HEK293 (cell line): ENCODE data around the gene TESK2.

ENCODE experiments used
- AEBP2 ChIP-seq: fragments of 450-650 bp; formaldehyde crosslinking; IDR thresholded peaks from 2 replicates; pipeline ENCODE4 v1.5.1; 2016; ENCODE audit warnings: missing biosample characterization, missing genetic modification characterization, borderline replicate concordance
- IKZF3 ChIP-seq: fragments of 450-650 bp; IDR thresholded peaks from 2 replicates; pipeline ENCODE4 v1.5.0; 2018; ENCODE audit warnings: missing biosample characterization, mild to moderate bottlenecking, missing genetic modification characterization, moderate library complexity
- ZBTB1 ChIP-seq: fragments of 450-650 bp; formaldehyde crosslinking; IDR thresholded peaks from 2 replicates; pipeline ENCODE4 v1.5.1; 2016; ENCODE audit warnings: missing biosample characterization, missing genetic modification characterization
- ZFP37 ChIP-seq: fragments of 450-650 bp; formaldehyde crosslinking; IDR thresholded peaks from 2 replicates; pipeline ENCODE4 v1.5.1; 2016; ENCODE audit warnings: missing biosample characterization, missing genetic modification characterization
- ZNF274 ChIP-seq, 2 experiments: fragments of 200-500 bp in 1 of 2; fragments of 450-650 bp in 1 of 2; sonication (Bioruptor generic) in 1 of 2; formaldehyde crosslinking in 1 of 2; IDR thresholded peaks; 2 replicates each; pipeline versions ENCODE4 v1.5.1 to v1.6.1; 2014 to 2016; ENCODE audit warnings: borderline replicate concordance in 1 of 2, inconsistent platforms in 1 of 2, low read length in 1 of 2, missing biosample characterization in 1 of 2, missing genetic modification characterization in 1 of 2
- ZNF292 ChIP-seq: fragments of 450-650 bp; formaldehyde crosslinking; IDR thresholded peaks from 2 replicates; pipeline ENCODE4 v1.5.1; 2016; ENCODE audit warnings: low read depth, missing biosample characterization, missing genetic modification characterization, borderline replicate concordance
- ZSCAN4 ChIP-seq: fragments of 450-650 bp; formaldehyde crosslinking; IDR thresholded peaks from 2 replicates; pipeline ENCODE4 v1.5.1; 2017; ENCODE audit warnings: missing biosample characterization, missing genetic modification characterization
- TF ChIP-seq, protein P1 (sequence below): fragments of 450-650 bp; formaldehyde crosslinking; IDR thresholded peaks from 2 replicates; pipeline ENCODE4 v1.5.1; 2016; ENCODE audit warnings: missing biosample characterization, missing genetic modification characterization
- TF ChIP-seq, protein P2 (sequence below): fragments of 450-650 bp; formaldehyde crosslinking; IDR thresholded peaks from 2 replicates; pipeline ENCODE4 v1.5.1; 2016; ENCODE audit warnings: missing biosample characterization, missing genetic modification characterization
- TF ChIP-seq, protein P3 (sequence below): fragments of 450-650 bp; formaldehyde crosslinking; IDR thresholded peaks from 2 replicates; pipeline ENCODE4 v1.5.1; 2016; ENCODE audit warnings: missing biosample characterization, missing genetic modification characterization

DNA sequence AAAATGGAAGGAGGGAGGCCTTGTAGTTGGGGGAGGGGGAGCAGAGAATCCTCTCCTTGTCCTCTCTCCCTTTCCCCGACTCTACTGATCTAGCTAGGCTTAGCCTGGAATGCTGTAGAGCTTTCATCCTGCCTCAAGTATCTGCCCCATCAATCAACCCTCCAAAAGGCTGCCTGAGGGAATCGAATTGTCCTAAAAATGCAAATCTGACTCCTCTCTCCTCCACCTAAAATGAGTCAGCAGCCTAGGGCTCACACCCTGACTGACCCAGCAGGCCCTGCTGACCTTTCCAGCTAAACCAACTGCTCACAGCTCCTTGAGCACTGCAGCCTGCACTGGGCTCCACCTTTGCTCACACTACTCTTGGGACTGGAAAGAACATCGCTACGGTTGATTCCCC lies 161.5 kb downstream of the TESK2 start:
- TF ChIP-seq ZNF292 (tag by site-specific recombination) (no peak), ZSCAN4 (tag by site-specific recombination) (no peak), IKZF3 (tag by site-specific recombination) (no peak), AEBP2 (tag by site-specific recombination) (no peak), ZFP37 (tag by site-specific recombination) (no peak), ZBTB1 (tag by site-specific recombination) (no peak), ZNF274 (IDR thresholded peaks at IDR 0.05; ENCODE audit: low read length) (no peak), ZNF274 (tag by site-specific recombination; IDR thresholded peaks at IDR 0.05; ENCODE audit: borderline replicate concordance) (no peak)
- TF ChIP-seq, protein P1, sequence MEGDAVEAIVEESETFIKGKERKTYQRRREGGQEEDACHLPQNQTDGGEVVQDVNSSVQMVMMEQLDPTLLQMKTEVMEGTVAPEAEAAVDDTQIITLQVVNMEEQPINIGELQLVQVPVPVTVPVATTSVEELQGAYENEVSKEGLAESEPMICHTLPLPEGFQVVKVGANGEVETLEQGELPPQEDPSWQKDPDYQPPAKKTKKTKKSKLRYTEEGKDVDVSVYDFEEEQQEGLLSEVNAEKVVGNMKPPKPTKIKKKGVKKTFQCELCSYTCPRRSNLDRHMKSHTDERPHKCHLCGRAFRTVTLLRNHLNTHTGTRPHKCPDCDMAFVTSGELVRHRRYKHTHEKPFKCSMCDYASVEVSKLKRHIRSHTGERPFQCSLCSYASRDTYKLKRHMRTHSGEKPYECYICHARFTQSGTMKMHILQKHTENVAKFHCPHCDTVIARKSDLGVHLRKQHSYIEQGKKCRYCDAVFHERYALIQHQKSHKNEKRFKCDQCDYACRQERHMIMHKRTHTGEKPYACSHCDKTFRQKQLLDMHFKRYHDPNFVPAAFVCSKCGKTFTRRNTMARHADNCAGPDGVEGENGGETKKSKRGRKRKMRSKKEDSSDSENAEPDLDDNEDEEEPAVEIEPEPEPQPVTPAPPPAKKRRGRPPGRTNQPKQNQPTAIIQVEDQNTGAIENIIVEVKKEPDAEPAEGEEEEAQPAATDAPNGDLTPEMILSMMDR: no peak
- TF ChIP-seq, protein P2, sequence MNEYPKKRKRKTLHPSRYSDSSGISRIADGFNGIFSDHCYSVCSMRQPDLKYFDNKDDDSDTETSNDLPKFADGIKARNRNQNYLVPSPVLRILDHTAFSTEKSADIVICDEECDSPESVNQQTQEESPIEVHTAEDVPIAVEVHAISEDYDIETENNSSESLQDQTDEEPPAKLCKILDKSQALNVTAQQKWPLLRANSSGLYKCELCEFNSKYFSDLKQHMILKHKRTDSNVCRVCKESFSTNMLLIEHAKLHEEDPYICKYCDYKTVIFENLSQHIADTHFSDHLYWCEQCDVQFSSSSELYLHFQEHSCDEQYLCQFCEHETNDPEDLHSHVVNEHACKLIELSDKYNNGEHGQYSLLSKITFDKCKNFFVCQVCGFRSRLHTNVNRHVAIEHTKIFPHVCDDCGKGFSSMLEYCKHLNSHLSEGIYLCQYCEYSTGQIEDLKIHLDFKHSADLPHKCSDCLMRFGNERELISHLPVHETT: no peak
- TF ChIP-seq, protein P3, sequence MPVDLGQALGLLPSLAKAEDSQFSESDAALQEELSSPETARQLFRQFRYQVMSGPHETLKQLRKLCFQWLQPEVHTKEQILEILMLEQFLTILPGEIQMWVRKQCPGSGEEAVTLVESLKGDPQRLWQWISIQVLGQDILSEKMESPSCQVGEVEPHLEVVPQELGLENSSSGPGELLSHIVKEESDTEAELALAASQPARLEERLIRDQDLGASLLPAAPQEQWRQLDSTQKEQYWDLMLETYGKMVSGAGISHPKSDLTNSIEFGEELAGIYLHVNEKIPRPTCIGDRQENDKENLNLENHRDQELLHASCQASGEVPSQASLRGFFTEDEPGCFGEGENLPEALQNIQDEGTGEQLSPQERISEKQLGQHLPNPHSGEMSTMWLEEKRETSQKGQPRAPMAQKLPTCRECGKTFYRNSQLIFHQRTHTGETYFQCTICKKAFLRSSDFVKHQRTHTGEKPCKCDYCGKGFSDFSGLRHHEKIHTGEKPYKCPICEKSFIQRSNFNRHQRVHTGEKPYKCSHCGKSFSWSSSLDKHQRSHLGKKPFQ: no peak
